ENCODE measurements around the gene OR2T35.
"Not testable (repeated sequence)": the region's sequence is repeated elsewhere in the genome, so short reads cannot be mapped to it uniquely, and the experiment has no call there.

The OR2T35 gene

DNA sequence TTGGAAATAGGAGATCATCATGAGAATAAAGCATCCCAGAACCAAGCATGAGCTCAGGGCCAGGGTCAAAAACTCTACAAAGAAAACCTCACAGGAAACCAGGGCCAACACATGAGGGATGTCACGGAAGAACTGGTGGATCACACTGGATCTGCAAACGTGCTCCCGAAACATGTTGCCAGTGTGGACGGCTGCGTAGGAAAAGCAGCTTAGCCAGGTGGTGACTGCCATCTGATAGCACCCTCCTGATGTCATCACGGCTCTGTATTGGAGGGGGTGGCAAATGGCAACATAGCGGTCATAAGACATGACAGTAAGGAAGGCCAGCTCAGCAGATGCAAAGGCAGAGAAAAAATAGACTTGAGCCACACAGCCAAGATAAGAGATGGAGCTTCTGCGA is 36.6 kb upstream of the OR2T35 start:
- H3K9me3 ChIP-seq (replicated peaks; ENCODE audit: insufficient read depth, low read length) = no peaks in the 10 kb centered on the region
- H4K20me1 ChIP-seq (ENCODE audit: insufficient read depth, low read length) = no peaks in the 10 kb centered on the region
- H3K27me3 ChIP-seq (replicated peaks; ENCODE audit: insufficient read depth, low read length) = no peaks in the 10 kb centered on the region
- no peak for DNase-seq
- H3K27ac ChIP-seq (ENCODE audit: low read length) = no peak overlapping the region
- no peak overlapping the region for H3K4me3 ChIP-seq (ENCODE audit: low read length)
- no peak overlapping the region for H2AFZ ChIP-seq (ENCODE audit: low read length)
- H3K9me2 ChIP-seq (replicated peaks; ENCODE audit: insufficient read depth, low read length) = no peaks in the 10 kb centered on the region
- TF ChIP-seq, protein P1, sequence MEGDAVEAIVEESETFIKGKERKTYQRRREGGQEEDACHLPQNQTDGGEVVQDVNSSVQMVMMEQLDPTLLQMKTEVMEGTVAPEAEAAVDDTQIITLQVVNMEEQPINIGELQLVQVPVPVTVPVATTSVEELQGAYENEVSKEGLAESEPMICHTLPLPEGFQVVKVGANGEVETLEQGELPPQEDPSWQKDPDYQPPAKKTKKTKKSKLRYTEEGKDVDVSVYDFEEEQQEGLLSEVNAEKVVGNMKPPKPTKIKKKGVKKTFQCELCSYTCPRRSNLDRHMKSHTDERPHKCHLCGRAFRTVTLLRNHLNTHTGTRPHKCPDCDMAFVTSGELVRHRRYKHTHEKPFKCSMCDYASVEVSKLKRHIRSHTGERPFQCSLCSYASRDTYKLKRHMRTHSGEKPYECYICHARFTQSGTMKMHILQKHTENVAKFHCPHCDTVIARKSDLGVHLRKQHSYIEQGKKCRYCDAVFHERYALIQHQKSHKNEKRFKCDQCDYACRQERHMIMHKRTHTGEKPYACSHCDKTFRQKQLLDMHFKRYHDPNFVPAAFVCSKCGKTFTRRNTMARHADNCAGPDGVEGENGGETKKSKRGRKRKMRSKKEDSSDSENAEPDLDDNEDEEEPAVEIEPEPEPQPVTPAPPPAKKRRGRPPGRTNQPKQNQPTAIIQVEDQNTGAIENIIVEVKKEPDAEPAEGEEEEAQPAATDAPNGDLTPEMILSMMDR (IDR thresholded peaks at IDR 0.05; ENCODE audit: low read length) = no peak
- no peak for TF ChIP-seq EZH2phosphoT487 (IDR thresholded peaks at IDR 0.05; ENCODE audit: low read length)
- TF ChIP-seq EZH2 (optimal IDR thresholded peaks at IDR 0.05; ENCODE audit: low read depth, low read length) = no peak
- no peaks in the 10 kb centered on the region for H3F3A ChIP-seq (ENCODE audit: insufficient read depth, low read length)
- no peak overlapping the region for H3K4me2 ChIP-seq (ENCODE audit: low read depth, low read length)
- no peaks in the 10 kb centered on the region for H3K36me3 ChIP-seq (replicated peaks; ENCODE audit: insufficient read depth, low read length)
- no peak overlapping the region for H3K9ac ChIP-seq (ENCODE audit: low read length)
- no peaks in the 10 kb centered on the region for H3K79me2 ChIP-seq (ENCODE audit: low read length)
- H3K4me1 ChIP-seq (ENCODE audit: low read length) = no peaks in the 10 kb centered on the region

DNA sequence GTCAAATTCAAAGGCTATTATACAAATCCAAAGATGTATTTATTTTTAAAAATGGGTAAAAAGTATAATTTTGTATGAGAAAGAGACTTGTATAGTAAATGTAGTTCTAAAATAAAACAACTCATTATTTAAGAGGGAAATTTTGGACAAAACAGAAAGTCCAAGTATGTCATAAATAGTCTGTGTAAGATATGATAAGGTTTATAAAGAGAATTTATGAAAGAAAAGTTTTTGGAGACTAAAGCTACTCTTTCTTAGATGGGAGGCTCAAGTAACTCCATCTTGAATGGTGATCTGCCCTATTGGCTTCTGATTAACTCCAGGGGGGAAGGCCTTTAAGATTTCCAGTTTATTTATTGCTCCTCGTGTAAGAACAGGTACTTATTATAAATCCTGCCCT is 24.9 kb upstream of the OR2T35 start:
- H3K9me2 ChIP-seq (replicated peaks; ENCODE audit: insufficient read depth, low read length) = no peaks in the 10 kb centered on the region

DNA sequence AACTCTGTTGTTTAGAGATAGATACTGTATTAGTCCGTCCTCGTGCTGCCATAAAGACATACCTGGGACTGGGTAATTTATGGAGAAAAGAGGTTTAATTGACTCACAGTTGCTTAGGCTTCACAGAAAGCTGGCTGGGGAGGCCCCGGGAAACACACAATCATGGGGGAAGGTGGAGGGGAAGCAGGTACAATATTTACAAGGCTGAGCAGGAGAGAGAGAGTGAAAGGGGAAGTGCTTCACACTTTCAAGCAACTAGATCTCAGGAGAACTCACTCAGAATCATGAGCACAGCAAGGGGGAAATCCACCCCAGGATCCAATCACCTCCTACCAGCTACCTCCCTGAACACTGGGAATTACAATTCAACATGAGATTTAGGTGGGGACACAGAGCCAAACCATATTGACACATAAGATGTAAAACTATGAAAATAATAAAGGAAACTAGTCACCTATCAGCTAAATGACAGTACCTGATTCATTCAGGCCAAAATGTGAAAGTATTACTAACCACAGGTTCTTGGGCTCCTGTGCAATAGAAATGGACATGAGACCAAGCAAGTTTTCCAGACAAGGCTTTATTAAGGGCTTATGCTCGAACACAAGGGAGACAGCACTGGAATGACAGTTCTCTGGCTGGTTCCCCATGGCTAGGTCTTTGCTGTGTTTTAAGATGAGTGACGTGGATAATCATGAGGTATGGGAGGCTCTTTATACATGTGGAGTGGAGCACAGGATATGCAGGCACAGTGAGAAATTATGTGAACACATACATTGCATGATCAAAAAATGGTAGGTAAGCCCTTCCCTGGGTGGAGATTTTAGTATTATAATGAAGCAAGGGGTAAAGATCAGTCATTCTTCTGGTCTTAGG is 18.6 kb upstream of the OR2T35 start:
- not testable (repeated sequence) for H3K36me3 ChIP-seq (replicated peaks; ENCODE audit: insufficient read depth, low read length); H3K4me1 ChIP-seq (ENCODE audit: low read length); DNase-seq; H3K9me3 ChIP-seq (replicated peaks; ENCODE audit: insufficient read depth, low read length); H3K27ac ChIP-seq (ENCODE audit: low read length); H2AFZ ChIP-seq (ENCODE audit: low read length); H3K27me3 ChIP-seq (replicated peaks; ENCODE audit: insufficient read depth, low read length); H3K9me2 ChIP-seq (replicated peaks; ENCODE audit: insufficient read depth, low read length); H4K20me1 ChIP-seq (ENCODE audit: insufficient read depth, low read length); H3K79me2 ChIP-seq (ENCODE audit: low read length); H3F3A ChIP-seq (ENCODE audit: insufficient read depth, low read length); H3K4me2 ChIP-seq (ENCODE audit: low read depth, low read length); H3K9ac ChIP-seq (ENCODE audit: low read length); H3K4me3 ChIP-seq (ENCODE audit: low read length)

More for the DNA sequence above, 24.9 kb upstream of the OR2T35 start:
- no peak for DNase-seq
- Histone ChIP-seq H3F3A (ENCODE audit: insufficient read depth, low read length) (no peaks in the 10 kb centered on the region), H3K79me2 (ENCODE audit: low read length) (no peaks in the 10 kb centered on the region), H3K27me3 (replicated peaks; ENCODE audit: insufficient read depth, low read length) (no peaks in the 10 kb centered on the region), H3K9ac (ENCODE audit: low read length) (no peak overlapping the region), H3K4me2 (ENCODE audit: low read depth, low read length) (no peak overlapping the region), H3K4me1 (ENCODE audit: low read length) (no peaks in the 10 kb centered on the region), H4K20me1 (ENCODE audit: insufficient read depth, low read length) (no peaks in the 10 kb centered on the region), H3K4me3 (ENCODE audit: low read length) (no peak overlapping the region), H3K27ac (ENCODE audit: low read length) (no peak overlapping the region), H3K9me3 (replicated peaks; ENCODE audit: insufficient read depth, low read length) (no peaks in the 10 kb centered on the region), H2AFZ (ENCODE audit: low read length) (no peak overlapping the region), H3K36me3 (replicated peaks; ENCODE audit: insufficient read depth, low read length) (no peaks in the 10 kb centered on the region)
- TF ChIP-seq EZH2phosphoT487 (IDR thresholded peaks at IDR 0.05; ENCODE audit: low read length) (no peak), EZH2 (optimal IDR thresholded peaks at IDR 0.05; ENCODE audit: low read depth, low read length) (no peak)

DNA sequence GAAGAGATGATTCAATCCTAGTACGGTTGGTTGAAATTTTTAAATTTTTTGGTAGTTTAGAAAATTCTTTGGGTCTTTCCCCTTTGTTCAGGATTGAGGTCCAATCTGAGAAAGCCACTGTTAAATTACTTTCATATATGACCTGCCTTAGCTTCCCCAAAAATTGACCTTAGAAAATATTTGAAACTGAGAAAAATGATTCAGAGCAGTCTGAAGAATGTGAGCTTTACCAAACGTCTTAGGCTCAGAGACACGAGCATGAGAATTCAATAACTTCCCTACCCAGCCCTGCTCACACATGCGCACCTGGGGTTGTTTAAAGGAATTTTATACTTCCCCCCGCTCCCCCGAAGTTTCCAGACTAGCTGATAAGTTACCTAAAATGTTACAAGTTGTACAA is 11.7 kb upstream of the OR2T35 start:
- not testable (repeated sequence) for H3K4me1 ChIP-seq (ENCODE audit: low read length); H3K9ac ChIP-seq (ENCODE audit: low read length); H3K9me3 ChIP-seq (replicated peaks; ENCODE audit: insufficient read depth, low read length); H3K4me2 ChIP-seq (ENCODE audit: low read depth, low read length); H3F3A ChIP-seq (ENCODE audit: insufficient read depth, low read length); H3K27me3 ChIP-seq (replicated peaks; ENCODE audit: insufficient read depth, low read length); H3K27ac ChIP-seq (ENCODE audit: low read length); H3K4me3 ChIP-seq (ENCODE audit: low read length); H3K79me2 ChIP-seq (ENCODE audit: low read length); DNase-seq; H3K9me2 ChIP-seq (replicated peaks; ENCODE audit: insufficient read depth, low read length); H2AFZ ChIP-seq (ENCODE audit: low read length); H4K20me1 ChIP-seq (ENCODE audit: insufficient read depth, low read length); H3K36me3 ChIP-seq (replicated peaks; ENCODE audit: insufficient read depth, low read length)

DNA sequence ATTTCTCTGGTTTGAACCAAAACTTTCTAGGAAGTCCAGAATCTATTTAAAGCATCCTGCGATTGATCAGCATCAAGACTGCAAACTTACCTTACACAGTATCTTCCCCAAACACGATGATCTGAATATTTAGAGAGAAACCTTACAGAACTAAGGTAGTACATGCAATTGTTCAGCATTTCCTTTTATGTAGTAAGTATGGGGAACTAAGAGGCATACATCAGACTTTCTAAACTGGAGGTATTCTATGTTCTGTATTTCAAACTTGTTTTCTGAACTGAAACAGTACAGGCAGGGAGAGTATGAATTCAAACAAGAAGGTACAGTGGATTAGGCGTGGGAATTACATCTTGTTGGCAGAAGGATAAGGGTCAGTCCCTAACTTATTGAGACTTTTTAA is 10.3 kb upstream of the OR2T35 start, which contains the start of gene OR2T27:
OR2T27 (minus strand) TSS at position 175 of the 400 bp plus-strand sequence. CDS start 4,644 bp downstream, outside the sequence.
- not testable (repeated sequence) for H3K9me3 ChIP-seq (replicated peaks; ENCODE audit: insufficient read depth, low read length); H3K4me1 ChIP-seq (ENCODE audit: low read length); H3K9me2 ChIP-seq (replicated peaks; ENCODE audit: insufficient read depth, low read length); H3K36me3 ChIP-seq (replicated peaks; ENCODE audit: insufficient read depth, low read length); H3F3A ChIP-seq (ENCODE audit: insufficient read depth, low read length); H4K20me1 ChIP-seq (ENCODE audit: insufficient read depth, low read length); H3K4me3 ChIP-seq (ENCODE audit: low read length); DNase-seq; H3K4me2 ChIP-seq (ENCODE audit: low read depth, low read length); H3K27me3 ChIP-seq (replicated peaks; ENCODE audit: insufficient read depth, low read length); H3K9ac ChIP-seq (ENCODE audit: low read length); H3K79me2 ChIP-seq (ENCODE audit: low read length); H3K27ac ChIP-seq (ENCODE audit: low read length); H2AFZ ChIP-seq (ENCODE audit: low read length)

DNA sequence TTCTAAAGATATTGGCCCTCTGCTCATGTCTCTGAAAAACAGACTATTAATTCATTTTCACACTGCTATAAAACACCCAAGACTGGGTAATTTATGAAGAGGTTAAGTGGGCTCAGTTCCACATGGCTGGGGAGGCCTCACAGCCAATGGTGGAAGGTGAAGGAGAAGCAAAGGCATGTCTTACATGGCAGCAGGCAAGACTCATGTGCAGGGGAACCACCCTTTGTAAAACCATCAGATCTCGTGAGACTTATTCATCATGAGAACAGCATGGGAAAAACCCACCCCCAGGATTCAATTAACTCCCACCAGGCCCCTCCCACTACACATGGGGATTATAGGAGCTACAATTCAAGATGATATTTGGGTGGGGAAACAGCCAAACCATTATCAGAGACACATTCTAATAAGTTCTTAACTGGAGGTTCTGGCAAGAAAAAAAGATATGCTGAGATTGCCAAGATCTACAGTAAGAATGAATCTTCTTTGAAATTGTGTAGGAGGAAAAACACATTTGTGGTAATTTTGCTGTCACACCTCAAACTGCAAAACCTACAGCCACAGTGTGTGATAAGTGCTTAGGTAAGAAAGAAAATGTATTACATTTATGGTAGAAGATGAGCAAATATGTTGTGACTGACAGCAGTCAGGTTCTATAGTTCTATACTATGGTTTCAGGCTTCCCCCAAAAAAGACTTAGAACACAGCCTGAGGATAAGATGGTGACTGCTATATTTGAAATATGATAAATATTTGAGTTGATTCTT is 3.9 kb upstream of the OR2T35 start:
- not testable (repeated sequence) for H3K27ac ChIP-seq (ENCODE audit: low read length); H3K4me2 ChIP-seq (ENCODE audit: low read depth, low read length); DNase-seq; H3K36me3 ChIP-seq (replicated peaks; ENCODE audit: insufficient read depth, low read length); H4K20me1 ChIP-seq (ENCODE audit: insufficient read depth, low read length); H3K4me3 ChIP-seq (ENCODE audit: low read length); H3F3A ChIP-seq (ENCODE audit: insufficient read depth, low read length); H3K9me2 ChIP-seq (replicated peaks; ENCODE audit: insufficient read depth, low read length); H3K9ac ChIP-seq (ENCODE audit: low read length); H3K79me2 ChIP-seq (ENCODE audit: low read length); H3K9me3 ChIP-seq (replicated peaks; ENCODE audit: insufficient read depth, low read length); H2AFZ ChIP-seq (ENCODE audit: low read length); H3K27me3 ChIP-seq (replicated peaks; ENCODE audit: insufficient read depth, low read length); H3K4me1 ChIP-seq (ENCODE audit: low read length)

All from MM.1S (cell line).